Panc1 (cell line): ENCODE data around the gene MACROD2.

Experiments used
- CTCF ChIP-seq: fragments of 450-650 bp; IDR thresholded peaks from 2 replicates; pipeline ENCODE4 v1.5.1; 2017; ENCODE audit warnings: mild to moderate bottlenecking
- POLR2AphosphoS5 ChIP-seq: IDR thresholded peaks from 2 replicates; pipeline ENCODE4 v1.6.1; 2012; ENCODE audit warnings: mild to moderate bottlenecking, low read depth, low read length, moderate library complexity
- REST ChIP-seq, 2 experiments: IDR thresholded peaks; 2 replicates each; pipeline ENCODE4 v1.6.1; 2011 to 2012; ENCODE audit warnings: low read depth in 2 of 2, control low read depth in 1 of 2, low read length in 1 of 2, mild to moderate bottlenecking in 1 of 2, moderate library complexity in 1 of 2; ENCODE audit not compliant: insufficient read depth in 1 of 2
- SIN3A ChIP-seq: IDR thresholded peaks from 2 replicates; pipeline ENCODE4 v1.6.1; 2012; ENCODE audit warnings: low read depth, mild to moderate bottlenecking, low read length, moderate library complexity, borderline replicate concordance; ENCODE audit not compliant: insufficient read depth
- TCF7L2 ChIP-seq: IDR thresholded peaks from 2 replicates; pipeline ENCODE4 v1.6.1; 2011; ENCODE audit warnings: mild to moderate bottlenecking, low read depth, low read length, inconsistent platforms

- TF ChIP-seq TCF7L2 (no peak), CTCF (no peak), POLR2AphosphoS5 (no peak), SIN3A (no peak), REST (IDR thresholded peaks at IDR 0.05; ENCODE audit: insufficient read depth in 1 of 2, low read depth in 2 of 2, low read length in 1 of 2) (no peak)
Observed at GRCh38 chr20:14687313-14687712, 692.0 kb downstream of the MACROD2 start.
